Measurements from ENCODE around the gene IL7R.
A peak's percentile ranks its signal among the peaks of the same experiment; 100 is the strongest.

IL7R gene

GRCh38 chr5:35852084-35852734, 4.5 kb upstream of the IL7R start:
- no peak for DNase-seq (ENCODE audit: low read depth in 1 of 2, low spot score in 1 of 2)
- Histone ChIP-seq H3K27me3 (ENCODE audit: insufficient read depth, poor library complexity, severe bottlenecking) (no peaks in the 10 kb centered on the region), H3K27ac (replicated peaks) (no peak overlapping the region), H3K4me3 (replicated peaks; ENCODE audit: insufficient read depth, low read length) (no peak overlapping the region)
- TF ChIP-seq SPI1 (IDR thresholded peaks at IDR 0.05; ENCODE audit: borderline replicate concordance, low read depth): no peak
- no peak for TF ChIP-seq POLR2AphosphoS5 (IDR thresholded peaks at IDR 0.05; ENCODE audit: low read depth)
- TF ChIP-seq REST (IDR thresholded peaks at IDR 0.05; ENCODE audit: insufficient replicate concordance, low read depth): no peak
- no peak for TF ChIP-seq CTCF (IDR thresholded peaks at IDR 0.05; ENCODE audit: insufficient read depth, low read length)
- no peak for TF ChIP-seq GABPA (IDR thresholded peaks at IDR 0.05; ENCODE audit: low read depth)

GRCh38 chr5:35852773-35853172, 3.9 kb upstream of the IL7R start:
- no peak for DNase-seq (ENCODE audit: low read depth in 1 of 2, low spot score in 1 of 2)
- TF ChIP-seq GABPA (IDR thresholded peaks at IDR 0.05; ENCODE audit: low read depth) (no peak), POLR2AphosphoS5 (IDR thresholded peaks at IDR 0.05; ENCODE audit: low read depth) (no peak), CTCF (IDR thresholded peaks at IDR 0.05; ENCODE audit: insufficient read depth, low read length) (no peak), SPI1 (IDR thresholded peaks at IDR 0.05; ENCODE audit: borderline replicate concordance, low read depth) (no peak), REST (IDR thresholded peaks at IDR 0.05; ENCODE audit: insufficient replicate concordance, low read depth) (no peak)
- H3K27me3 ChIP-seq (ENCODE audit: insufficient read depth, poor library complexity, severe bottlenecking): no peaks in the 10 kb centered on the region
- H3K4me3 ChIP-seq (replicated peaks; ENCODE audit: insufficient read depth, low read length): no peak overlapping the region
- H3K27ac ChIP-seq (replicated peaks): no peak overlapping the region

GRCh38 chr5:35853631-35854030, 3.1 kb upstream of the IL7R start:
- TF ChIP-seq REST (IDR thresholded peaks at IDR 0.05; ENCODE audit: insufficient replicate concordance, low read depth): no peak
- TF ChIP-seq CTCF (IDR thresholded peaks at IDR 0.05; ENCODE audit: insufficient read depth, low read length): no peak
- no peak for TF ChIP-seq POLR2AphosphoS5 (IDR thresholded peaks at IDR 0.05; ENCODE audit: low read depth)
- TF ChIP-seq GABPA (IDR thresholded peaks at IDR 0.05; ENCODE audit: low read depth): no peak
- no peak for TF ChIP-seq SPI1 (IDR thresholded peaks at IDR 0.05; ENCODE audit: borderline replicate concordance, low read depth)
- H3K27me3 ChIP-seq (ENCODE audit: insufficient read depth, poor library complexity, severe bottlenecking): no peaks in the 10 kb centered on the region
- H3K27ac ChIP-seq (replicated peaks): no peak overlapping the region
- DNase-seq (ENCODE audit: low read depth in 1 of 2, low spot score in 1 of 2): peak; percentile 33 to 78
- H3K4me3 ChIP-seq (replicated peaks; ENCODE audit: insufficient read depth, low read length): no peak overlapping the region

Measured in HL-60 (cell line).